ENCODE data around the gene LGALS8.
"Not testable (repeated sequence)": the region's sequence is repeated elsewhere in the genome, so short reads cannot be mapped to it uniquely, and the experiment has no call there.

Gene LGALS8

DNA sequence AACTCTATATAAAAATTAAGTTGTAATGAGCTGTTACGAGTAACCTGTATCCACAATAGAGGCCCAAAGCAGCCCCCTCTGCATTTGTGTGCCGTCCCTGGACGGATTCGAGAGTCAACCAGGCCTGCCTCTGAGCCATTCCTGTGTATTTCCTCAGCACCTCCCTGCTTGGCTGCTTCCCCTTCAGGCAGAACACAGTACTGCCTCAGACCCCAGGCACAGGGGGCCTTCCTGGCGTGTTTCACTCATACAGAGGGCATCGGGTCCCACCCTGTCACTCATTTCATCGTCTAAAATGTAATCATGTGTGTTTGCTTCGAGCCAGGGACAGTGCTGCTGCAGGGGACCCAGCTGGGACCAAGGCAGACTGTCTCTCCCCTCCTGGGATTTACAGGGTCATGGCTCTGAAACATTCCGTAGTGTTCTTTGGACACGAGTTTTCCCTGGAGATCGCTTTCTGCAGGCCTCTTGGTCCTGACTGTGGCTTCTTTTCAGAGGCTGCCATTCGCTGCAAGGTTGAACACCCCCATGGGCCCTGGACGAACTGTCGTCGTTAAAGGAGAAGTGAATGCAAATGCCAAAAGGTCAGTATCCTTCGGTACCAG lies 19.4 kb downstream of the LGALS8 start:
- DNase-seq: no peak

GRCh38 chr1:236545621-236546169 lies 21.9 kb downstream of the LGALS8 start:
- DNase-seq: no peak

GRCh38 chr1:236548452-236548851 lies 24.7 kb downstream of the LGALS8 start:
- no peak for DNase-seq

- no peak for DNase-seq
Measured at GRCh38 chr1:236550961-236551851, 27.4 kb downstream of the LGALS8 start.

DNA sequence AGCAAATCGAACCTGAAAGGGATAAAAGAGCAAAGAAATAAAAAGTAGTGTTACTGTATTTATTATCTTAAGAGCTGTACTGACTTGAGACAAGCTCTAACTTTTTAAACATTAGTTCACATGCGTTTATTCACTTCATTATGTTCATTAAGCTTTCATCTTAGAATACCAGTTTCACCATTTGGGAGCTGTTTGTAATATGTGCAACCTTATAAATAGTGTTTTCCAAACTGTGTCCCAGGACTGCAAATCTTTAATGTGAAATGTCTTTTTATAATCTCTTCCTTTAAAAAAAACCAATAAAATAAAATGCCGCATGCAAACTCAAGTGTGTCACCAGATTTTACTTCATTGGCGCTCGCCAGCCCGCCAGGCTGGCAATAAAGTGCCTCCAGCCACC lies 28.3 kb downstream of the LGALS8 start:
- DNase-seq: no peak

DNA sequence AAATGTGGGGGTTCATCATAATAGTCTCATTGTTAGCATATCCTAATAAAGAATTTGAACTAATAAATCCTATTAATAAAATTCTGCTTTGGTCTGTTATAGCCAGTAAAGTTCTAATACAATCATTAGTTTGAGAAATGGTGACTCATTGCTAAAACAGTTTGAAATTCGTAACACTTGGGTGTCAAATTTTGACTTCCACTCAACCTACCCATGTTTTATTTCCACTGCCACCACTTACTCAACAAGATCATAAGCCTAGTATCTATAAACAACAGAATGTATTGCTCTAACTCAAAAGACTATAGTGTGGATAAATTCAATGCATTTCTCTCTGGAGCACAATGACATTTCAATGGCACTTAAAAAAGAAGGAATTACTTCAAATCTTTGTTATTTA lies 29.1 kb downstream of the LGALS8 start:
- DNase-seq: no peak

GRCh38 chr1:236553370-236553769 lies 29.6 kb downstream of the LGALS8 start:
- no peak for DNase-seq

DNA sequence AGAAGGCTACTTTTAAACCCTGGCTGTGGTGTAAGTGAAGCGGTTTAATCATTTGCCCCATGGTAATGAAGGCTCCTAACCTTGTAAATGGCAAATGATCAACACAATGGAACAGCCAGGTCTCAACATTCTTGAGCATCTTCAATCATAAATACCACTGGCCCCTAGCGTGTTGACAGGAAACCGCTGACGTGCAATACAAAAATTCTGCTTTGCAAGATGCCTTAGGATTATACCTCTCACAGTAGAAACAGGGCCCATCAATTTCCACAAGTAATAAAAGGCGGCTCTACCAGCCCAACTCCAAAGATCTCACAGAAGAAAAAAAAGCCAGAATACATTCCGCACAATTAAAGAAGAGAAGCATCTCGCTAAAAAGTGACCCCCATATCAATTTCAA lies 32.8 kb downstream of the LGALS8 start:
- no peak for DNase-seq

- DNase-seq: no peak
Measured at GRCh38 chr1:236558081-236558480, 34.3 kb downstream of the LGALS8 start.

DNA sequence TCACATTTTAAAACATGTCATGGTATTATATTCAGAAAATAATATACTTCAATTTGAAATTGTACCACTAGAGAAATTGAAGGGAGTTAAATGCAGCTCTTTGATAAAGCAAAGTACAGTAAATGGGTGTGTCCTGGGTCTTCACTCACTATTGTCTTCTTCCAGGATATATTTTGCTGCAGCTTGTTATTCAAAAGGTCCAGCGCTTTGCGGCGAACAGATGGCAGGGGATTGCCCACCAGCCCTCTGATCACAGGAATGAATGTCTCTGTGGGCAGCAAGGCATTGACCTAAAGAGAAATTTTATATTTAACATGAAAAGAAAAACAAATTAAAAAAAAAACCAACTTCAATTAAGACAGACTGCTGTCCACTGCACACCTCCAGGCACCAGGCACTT lies 35.1 kb downstream of the LGALS8 start:
- DNase-seq: no peak

- no peak for DNase-seq
Measured at GRCh38 chr1:236560213-236560771, 36.5 kb downstream of the LGALS8 start.

DNA sequence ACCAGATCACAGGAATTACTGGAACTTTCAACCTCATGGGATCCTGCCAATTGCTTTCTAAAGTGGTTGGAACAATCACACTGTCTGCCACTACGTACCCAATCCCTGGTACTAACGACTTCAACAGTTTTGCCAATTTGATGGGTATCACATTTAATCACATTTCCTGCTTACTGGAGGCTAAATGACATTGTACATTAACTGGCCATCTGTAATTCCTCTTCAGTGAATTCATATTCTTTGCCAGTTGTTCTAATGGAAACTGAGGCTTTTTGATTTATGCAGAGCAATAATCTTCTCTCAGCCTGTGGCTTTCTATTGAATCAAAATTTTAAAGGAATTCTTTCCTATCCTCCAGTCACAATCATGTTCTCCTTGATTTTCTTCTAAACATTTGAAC lies 38.2 kb downstream of the LGALS8 start:
- DNase-seq: no peak

DNA sequence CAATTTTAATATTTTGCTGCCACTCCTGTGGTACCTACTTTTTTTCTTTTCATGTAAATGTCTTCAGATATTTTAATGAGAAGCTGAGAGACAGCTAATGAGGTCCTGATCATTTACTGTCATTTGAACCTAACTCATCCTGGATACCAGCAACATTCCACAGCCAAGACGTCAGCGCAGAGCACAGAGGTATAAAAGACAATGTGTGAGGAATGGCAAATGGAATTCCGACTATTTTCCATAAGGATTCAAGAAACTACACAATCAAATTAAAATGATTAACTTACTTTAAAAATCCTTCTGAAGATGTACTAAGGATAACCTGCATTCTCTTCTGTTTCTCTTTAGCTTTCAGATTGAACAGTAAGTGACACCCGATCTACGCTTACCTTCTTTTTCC lies 41.7 kb downstream of the LGALS8 start:
- DNase-seq: no peak

DNA sequence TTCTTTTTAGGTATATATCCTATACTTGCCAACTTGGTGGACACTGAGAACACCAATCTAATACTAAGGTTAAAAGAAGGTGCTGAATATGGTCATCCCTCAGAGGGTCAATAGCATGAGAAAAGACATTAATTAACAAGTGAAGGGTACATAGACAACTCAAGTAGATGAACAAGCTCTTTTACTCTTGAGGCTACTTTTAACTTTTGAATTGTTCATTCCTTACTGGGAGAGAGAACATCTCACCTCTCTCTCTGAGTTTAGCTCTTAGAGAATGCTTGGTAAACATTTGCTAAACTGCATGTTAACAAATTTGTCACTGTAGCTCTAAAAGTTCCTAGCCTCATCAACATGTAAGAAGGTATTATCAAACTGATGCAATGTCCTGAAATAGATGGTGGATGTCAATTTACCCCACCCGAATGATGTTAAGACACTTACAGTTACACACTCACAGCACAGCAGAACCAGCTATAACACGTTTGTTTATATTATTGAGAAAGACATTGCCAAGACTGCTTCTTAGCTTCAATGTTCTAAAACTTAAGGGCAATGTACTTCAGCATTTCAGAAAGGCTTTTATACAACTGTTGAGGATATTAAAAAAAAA lies 44.6 kb downstream of the LGALS8 start:
- no peak for DNase-seq

GRCh38 chr1:236575523-236575922 lies 51.7 kb downstream of the LGALS8 start:
- DNase-seq: no peak

- no peak for DNase-seq
Measured at GRCh38 chr1:236576004-236576403, 52.2 kb downstream of the LGALS8 start.

GRCh38 chr1:236577041-236577440 lies 53.3 kb downstream of the LGALS8 start:
- not testable (repeated sequence) for DNase-seq

- DNase-seq: no peak
Measured at GRCh38 chr1:236578661-236579060, 54.9 kb downstream of the LGALS8 start.

GRCh38 chr1:236580404-236580803 lies 56.6 kb downstream of the LGALS8 start:
- not testable (repeated sequence) for DNase-seq

DNA sequence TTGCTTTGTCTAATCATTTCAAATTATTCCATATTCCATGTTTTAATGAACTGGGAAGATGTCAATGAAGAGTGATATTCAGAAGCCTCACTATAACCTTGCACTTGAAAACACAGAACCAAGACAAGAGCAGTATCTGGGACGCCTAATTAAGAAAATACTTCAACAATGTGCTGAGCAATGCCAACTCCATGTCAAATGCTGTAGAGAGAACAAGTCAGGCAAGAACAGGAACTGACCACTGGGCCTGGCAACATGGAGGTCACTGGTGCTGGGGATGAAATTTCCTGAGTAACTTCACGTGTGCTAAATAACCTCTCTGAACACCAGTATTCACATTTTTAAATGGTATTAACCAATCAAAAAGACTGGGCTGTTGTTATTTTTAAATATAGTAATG lies 57.7 kb downstream of the LGALS8 start:
- DNase-seq: no peak

DNA sequence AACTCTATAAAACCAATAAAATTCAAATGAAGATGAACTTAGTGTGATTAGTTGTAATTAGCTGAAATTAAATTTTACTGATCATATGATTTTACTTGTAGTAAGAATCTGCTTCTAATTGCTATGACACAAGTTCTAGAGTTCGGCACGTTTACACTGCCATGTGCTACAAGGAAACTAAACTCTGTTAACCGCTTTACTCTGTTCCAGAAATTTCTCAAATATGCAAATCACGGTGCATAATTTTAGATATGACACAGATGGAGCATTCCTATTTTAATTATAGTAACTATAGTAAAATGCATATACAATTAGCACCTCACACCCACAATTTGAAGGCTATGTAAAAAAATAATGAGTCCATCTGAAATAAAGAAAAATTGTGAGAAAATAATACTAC lies 65.7 kb downstream of the LGALS8 start:
- no peak for DNase-seq

- DNase-seq: no peak
Measured at GRCh38 chr1:236590553-236591150, 66.9 kb downstream of the LGALS8 start.

DNA sequence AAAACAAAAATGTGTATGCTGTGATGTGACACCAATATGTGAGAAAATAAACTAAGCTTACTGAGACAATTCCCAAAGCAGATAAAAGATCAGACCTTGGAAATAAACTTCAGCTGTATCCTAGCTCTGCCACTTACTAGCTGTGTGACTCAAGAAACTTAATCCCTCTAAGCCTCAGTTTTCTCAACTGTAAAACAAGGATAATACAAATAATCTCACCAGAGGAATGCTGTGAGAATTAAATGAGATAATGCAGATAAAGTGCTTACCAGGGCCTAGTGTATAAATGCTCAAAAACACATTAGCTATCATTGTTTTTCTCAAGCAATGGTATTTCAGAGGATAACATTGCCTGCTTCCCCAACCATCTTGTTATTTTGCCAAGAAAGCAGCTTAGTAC lies 78.4 kb downstream of the LGALS8 start:
- no peak for DNase-seq
